GM23248 (cell line): ENCODE measurements around the gene TIMM50. TPM values are rescaled to one million over a fixed set of nuclear protein-coding genes. Genes with fewer than 3 reads are reported as not detected.
A peak's percentile ranks its signal among the peaks of the same experiment; 100 is the strongest.

Experiments used
- DNase-seq: peaks from one replicate; pipeline ENCODE4 v3.0.0-alpha.2; 2015
- H2AFZ ChIP-seq: fragments of 200-600 bp; sonication (generic); 2 replicates; pipeline ENCODE4 v1.6.1; 2016; ENCODE audit warnings: antibody characterized with exemption
- H3F3A ChIP-seq: fragments of 200-600 bp; sonication (generic); 2 replicates; pipeline ENCODE4 v1.6.1; 2016; ENCODE audit warnings: mild to moderate bottlenecking, antibody characterized with exemption, mixed run types; ENCODE audit not compliant: insufficient read depth
- H3K27ac ChIP-seq: fragments of 200-600 bp; sonication (generic); 2 replicates; pipeline ENCODE4 v1.5.1; 2016; ENCODE audit warnings: mild to moderate bottlenecking
- H3K27me3 ChIP-seq: fragments of 200-600 bp; sonication (generic); replicated peaks from 2 replicates; pipeline ENCODE4 v1.6.1; 2016; ENCODE audit warnings: mild to moderate bottlenecking; ENCODE audit not compliant: insufficient read depth
- H3K36me3 ChIP-seq: fragments of 200-600 bp; sonication (generic); 2 replicates; pipeline ENCODE4 v1.6.1; 2016; ENCODE audit warnings: low read depth, mild to moderate bottlenecking
- H3K4me1 ChIP-seq: fragments of 200-600 bp; sonication (generic); 2 replicates; pipeline ENCODE4 v1.6.1; 2016; ENCODE audit warnings: mild to moderate bottlenecking; ENCODE audit not compliant: insufficient read depth
- H3K4me2 ChIP-seq: fragments of 200-600 bp; sonication (generic); one replicate; pipeline ENCODE4 v1.6.1; 2016; ENCODE audit warnings: mild to moderate bottlenecking; ENCODE audit not compliant: unreplicated experiment
- H3K4me3 ChIP-seq: fragments of 200-600 bp; sonication (generic); 2 replicates; pipeline ENCODE4 v1.5.1; 2016; ENCODE audit warnings: mild to moderate bottlenecking
- H3K79me2 ChIP-seq: fragments of 200-600 bp; sonication (generic); 2 replicates; pipeline ENCODE4 v1.6.1; 2016; ENCODE audit warnings: mild to moderate bottlenecking; ENCODE audit not compliant: insufficient read depth
- H3K9ac ChIP-seq: fragments of 200-600 bp; sonication (generic); 2 replicates; pipeline ENCODE4 v1.6.1; 2016; ENCODE audit warnings: mild to moderate bottlenecking
- H3K9me2 ChIP-seq: fragments of 200-600 bp; sonication (generic); 2 replicates; pipeline ENCODE4 v1.6.1; 2016; ENCODE audit warnings: mixed run types, mild to moderate bottlenecking, moderate library complexity; ENCODE audit not compliant: insufficient read depth
- H3K9me3 ChIP-seq: fragments of 200-600 bp; sonication (generic); one replicate; pipeline ENCODE4 v1.6.1; 2017; ENCODE audit warnings: low read depth
- H4K20me1 ChIP-seq: fragments of 200-600 bp; sonication (generic); 2 replicates; pipeline ENCODE4 v1.6.0; 2016; ENCODE audit not compliant: insufficient read depth
- EZH2 ChIP-seq: fragments of 200-600 bp; sonication (generic); IDR thresholded peaks from 2 replicates; pipeline ENCODE4 v1.6.1; 2018; ENCODE audit warnings: antibody characterized with exemption, mild to moderate bottlenecking; ENCODE audit not compliant: insufficient read depth, poor library complexity, severe bottlenecking
- EZH2phosphoT487 ChIP-seq: fragments of 200-600 bp; sonication (generic); IDR thresholded peaks from 2 replicates; pipeline ENCODE4 v1.6.1; 2018; ENCODE audit warnings: antibody characterized with exemption, moderate library complexity, mild to moderate bottlenecking, low read depth; ENCODE audit not compliant: insufficient read depth
- WGBS, 2 experiments: methylation state at CpG; one replicate each; pipeline ENCODE4 v1.1.6; 2015 to 2017; ENCODE audit warnings: low lambda C conversion rate in 2 of 2, low coverage in 1 of 2; ENCODE audit errors: missing lambda C conversion rate in 2 of 2; 5-methylcytosine and 5-hydroxymethylcytosine counted together
- in situ Hi-C: fragments of 300-500 bp; cut with MboI; formaldehyde crosslinking; loops from 2 replicates; pipeline ENCODE4 v1.15.0; 2020
- polyA plus RNA-seq: library from polyadenylated mRNA; unstranded; fragments of >200 nt; fragmentation: Nextera tagmentation; extraction: Ambion mirVana; gene quantifications from 2 replicates; pipeline ENCODE4 v1.2.1, GENCODE V29; 2016
- total RNA-seq: library from RNA; depleted of rRNA; stranded (reverse); fragments of >200 nt; shearing (Covaris generic); gene quantifications from 2 replicates; pipeline ENCODE4 v1.2.3, GENCODE V29; 2014; rRNA removed

The TIMM50 gene
- 66.7 and 70.8 TPM in 2 replicates for total RNA-seq
- polyA plus RNA-seq, result 82.0 and 89.4 TPM in 2 replicates

GRCh38 chr19:39480337-39481228 lies at the start of gene TIMM50:
Gene TIMM50, plus strand, starts transcription at chr19:39480838. Its CDS starts 16 bp downstream, at chr19:39480854.
- WGBS, 2 experiments, result 1% methylated on average over 37 to 51 of the region's 62 CpGs
- H3K9ac ChIP-seq, result peak within 1 kb of the TSS; percentile 98
- H3K36me3 ChIP-seq, result peaks cover 6% of the 10 kb centered on the region; the same call in 1 of the 2 replicates
- peak within 1 kb of the TSS; percentile 64 for H3K27ac ChIP-seq
- no peak for TF ChIP-seq EZH2phosphoT487
- H3K9me3 ChIP-seq, result no peaks in the 10 kb centered on the region
- H3K4me2 ChIP-seq, result peak within 1 kb of the TSS; percentile 91
- H2AFZ ChIP-seq, result peak within 1 kb of the TSS; percentile 89
- peaks cover 48% of the 10 kb centered on the region for H3K79me2 ChIP-seq
- no peaks in the 10 kb centered on the region for H3K9me2 ChIP-seq
- peaks cover 8% of the 10 kb centered on the region for H3K4me1 ChIP-seq
- peak within 1 kb of the TSS; percentile 95 for H3K4me3 ChIP-seq
- no peaks in the 10 kb centered on the region for H3K27me3 ChIP-seq
- peak; percentile 99 for DNase-seq
- in situ Hi-C loops, result no loop called here
- H3F3A ChIP-seq, result peaks cover 15% of the 10 kb centered on the region
- no peaks in the 10 kb centered on the region for H4K20me1 ChIP-seq

DNA sequence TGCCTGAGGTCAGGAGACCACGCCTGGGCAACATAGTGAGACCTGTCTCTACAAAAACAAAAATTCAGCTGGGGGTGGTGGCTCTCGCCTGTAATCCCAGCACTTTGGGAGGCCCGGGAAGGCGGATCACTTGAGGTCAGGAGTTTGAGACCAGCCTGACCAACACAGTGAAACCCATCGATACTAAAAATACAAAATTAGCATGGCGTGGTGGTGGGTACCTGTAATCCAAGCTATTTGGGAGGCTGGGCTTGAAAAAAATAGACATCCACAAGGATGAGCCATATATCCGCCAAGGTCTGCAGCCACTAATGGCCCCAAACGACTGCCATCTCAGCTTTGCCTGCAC lies 48.0 kb upstream of the TIMM50 start:
- H3K9me3 ChIP-seq, result no peaks in the 10 kb centered on the region
- peaks cover 68% of the 10 kb centered on the region for H3F3A ChIP-seq
- H3K27ac ChIP-seq, result no peak overlapping the region
- no peaks in the 10 kb centered on the region for H3K27me3 ChIP-seq
- no peak for DNase-seq
- no peak overlapping the region for H3K4me3 ChIP-seq
- peaks cover 26% of the 10 kb centered on the region for H3K36me3 ChIP-seq
- H3K9me2 ChIP-seq, result no peaks in the 10 kb centered on the region
- H3K9ac ChIP-seq, result no peak overlapping the region
- no peak overlapping the region for H2AFZ ChIP-seq
- TF ChIP-seq EZH2 (no peak), EZH2phosphoT487 (no peak)
- H4K20me1 ChIP-seq, result no peaks in the 10 kb centered on the region
- H3K79me2 ChIP-seq, result peaks cover 30% of the 10 kb centered on the region
- WGBS, 2 experiments, result 81 to 82% methylated on average over 8 of the region's 8 CpGs
- H3K4me2 ChIP-seq, result no peak overlapping the region
- in situ Hi-C loops, result no loop called here
- H3K4me1 ChIP-seq, result peaks cover 29% of the 10 kb centered on the region

- peaks cover 30% of the 10 kb centered on the region for H3K79me2 ChIP-seq
- no peaks in the 10 kb centered on the region for H3K9me3 ChIP-seq
- H3K9me2 ChIP-seq, result no peaks in the 10 kb centered on the region
- no peaks in the 10 kb centered on the region for H3K27me3 ChIP-seq
- peaks cover 23% of the 10 kb centered on the region for H3K4me1 ChIP-seq
- no peak for DNase-seq
- H3K4me3 ChIP-seq, result no peak overlapping the region
- H3K4me2 ChIP-seq, result no peak overlapping the region
- no peak overlapping the region for H2AFZ ChIP-seq
- H3F3A ChIP-seq, result peaks cover 60% of the 10 kb centered on the region
- peak overlapping the region; percentile 91 for H3K9ac ChIP-seq
- 83 to 86% methylated on average over 8 of the region's 8 CpGs for WGBS, 2 experiments
- no peaks in the 10 kb centered on the region for H4K20me1 ChIP-seq
- H3K36me3 ChIP-seq, result peaks cover 26% of the 10 kb centered on the region
- TF ChIP-seq EZH2phosphoT487 (no peak), EZH2 (no peak)
- H3K27ac ChIP-seq, result peak overlapping the region; percentile 62; the same call in 1 of the 2 replicates
- in situ Hi-C loops, result no loop called here
Observed at GRCh38 chr19:39433480-39434079, 47.1 kb upstream of the TIMM50 start.

DNA sequence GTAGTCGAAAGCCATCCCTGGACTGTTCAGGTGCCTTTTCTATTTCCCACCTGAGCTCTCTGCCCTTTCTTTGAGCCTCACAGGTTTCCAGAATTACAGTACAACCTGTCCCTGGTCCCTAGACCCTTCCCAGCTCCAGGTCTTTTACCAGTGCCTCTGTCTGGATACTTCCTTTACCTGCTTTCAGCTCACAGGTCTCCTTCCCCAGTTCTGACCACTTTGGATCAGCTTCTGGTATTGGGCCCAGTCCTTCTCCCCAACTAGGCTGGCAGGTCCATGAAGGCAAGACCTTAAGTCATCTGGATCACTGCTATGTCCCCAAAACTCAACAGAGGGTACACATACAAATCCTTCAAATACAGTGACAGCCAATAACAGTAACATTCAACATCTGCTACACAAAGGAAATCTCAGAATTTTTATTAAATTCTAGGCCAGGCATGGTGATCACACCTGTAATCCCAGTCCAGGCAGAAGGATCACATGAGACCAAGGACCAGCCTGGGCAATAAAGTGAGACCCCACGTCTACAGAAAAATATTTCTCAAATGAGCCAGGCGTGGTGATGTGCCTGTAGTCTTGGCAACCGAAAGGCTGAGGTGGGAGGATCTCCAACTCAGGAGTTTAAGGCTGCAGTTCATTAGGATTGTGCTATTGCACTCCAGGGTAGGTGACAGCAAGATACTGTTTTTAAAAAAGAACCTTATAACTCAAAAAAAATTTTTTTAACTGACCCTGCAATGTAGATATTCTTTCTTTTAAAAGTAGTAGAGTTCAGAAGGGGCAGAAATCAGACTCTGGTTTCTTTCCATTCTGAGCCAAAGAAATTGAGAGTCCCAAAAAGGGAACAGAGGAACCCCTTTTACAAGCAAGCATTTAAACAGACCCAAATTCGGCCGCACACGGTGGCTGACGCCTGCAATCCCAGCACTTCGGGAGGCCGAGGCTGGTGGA lies 46.2 kb upstream of the TIMM50 start:
- H3K27me3 ChIP-seq, result no peaks in the 10 kb centered on the region
- peaks cover 52% of the 10 kb centered on the region for H3F3A ChIP-seq
- peak overlapping the region; percentile 91 for H3K9ac ChIP-seq
- no peaks in the 10 kb centered on the region for H4K20me1 ChIP-seq
- H2AFZ ChIP-seq, result no peak overlapping the region
- H3K4me3 ChIP-seq, result peak overlapping the region; percentile 94
- 37 to 40% methylated on average over 10 of the region's 10 CpGs for WGBS, 2 experiments
- H3K4me2 ChIP-seq, result peak overlapping the region; percentile 90
- peak overlapping the region; percentile 62 for H3K27ac ChIP-seq
- TF ChIP-seq EZH2 (no peak), EZH2phosphoT487 (no peak)
- in situ Hi-C loops, result no loop called here
- H3K9me2 ChIP-seq, result no peaks in the 10 kb centered on the region
- peaks cover 15% of the 10 kb centered on the region for H3K4me1 ChIP-seq
- no peaks in the 10 kb centered on the region for H3K9me3 ChIP-seq
- DNase-seq, result peak; percentile 57
- peaks cover 26% of the 10 kb centered on the region for H3K36me3 ChIP-seq
- peaks cover 30% of the 10 kb centered on the region for H3K79me2 ChIP-seq
